GM12892 (cell line): ENCODE results near the gene MIOX.

Experiments
- DNase-seq: peaks from one replicate; pipeline ENCODE4 v3.0.0; 2011; ENCODE audit not compliant: insufficient read length
- FAIRE-seq: peaks from 2 replicates; lab custom pipeline; 2011; peaks lifted over from hg19 to GRCh38; lab: Jason Lieb, UNC
- POLR2A ChIP-seq: IDR thresholded peaks from 2 replicates; pipeline ENCODE4 v1.6.1; 2011; ENCODE audit warnings: low read depth, low read length, control low read depth
- POLR2AphosphoS5 ChIP-seq: IDR thresholded peaks from 2 replicates; pipeline ENCODE4 v1.6.1; 2011; ENCODE audit warnings: low read depth, low read length, control low read depth
- TAF1 ChIP-seq: IDR thresholded peaks from 2 replicates; pipeline ENCODE4 v1.6.1; 2011; ENCODE audit warnings: low read depth, mild to moderate bottlenecking, control low read depth, low read length, borderline replicate concordance

MIOX gene

DNA sequence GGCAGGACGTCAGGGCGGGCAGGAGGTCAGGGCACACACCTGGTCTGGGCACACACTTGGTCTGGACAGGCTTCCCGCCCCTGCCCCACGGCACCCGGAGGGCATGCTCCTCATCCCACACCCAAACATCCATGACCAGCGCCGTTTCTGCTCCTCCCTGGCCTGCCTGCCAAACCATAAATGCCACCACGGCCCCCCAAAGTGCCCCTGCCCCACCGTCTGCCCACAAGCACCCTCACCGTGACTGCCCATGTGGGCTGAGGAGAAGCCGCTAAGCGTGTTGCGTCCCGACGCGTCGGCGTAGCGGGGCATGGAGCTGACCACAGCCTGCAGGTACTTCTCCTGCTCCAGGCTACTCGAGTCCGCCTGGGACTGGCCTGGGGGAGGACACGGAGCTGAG lies 27.6 kb upstream of the MIOX start:
- no peak for FAIRE-seq
- TF ChIP-seq POLR2AphosphoS5 (no peak), POLR2A (no peak), TAF1 (no peak)
- DNase-seq: no peak

GRCh38 chr22:50459496-50460140 lies 27.0 kb upstream of the MIOX start:
- DNase-seq (no peak), FAIRE-seq (no peak)
- TF ChIP-seq POLR2AphosphoS5 (no peak), POLR2A (no peak), TAF1 (no peak)

- no peak for FAIRE-seq
- DNase-seq: no peak
- TF ChIP-seq POLR2AphosphoS5 (no peak), POLR2A (no peak), TAF1 (no peak)
Measured at GRCh38 chr22:50460938-50461337, 25.7 kb upstream of the MIOX start.

GRCh38 chr22:50461536-50461935 lies 25.1 kb upstream of the MIOX start:
- no peak for TF ChIP-seq TAF1
- no peak for TF ChIP-seq POLR2AphosphoS5
- TF ChIP-seq POLR2A: no peak
- FAIRE-seq: no peak
- DNase-seq: no peak

- DNase-seq (no peak), FAIRE-seq (no peak)
- no peak for TF ChIP-seq POLR2AphosphoS5
- TF ChIP-seq TAF1: no peak
- no peak for TF ChIP-seq POLR2A
Measured at GRCh38 chr22:50461979-50462540, 24.6 kb upstream of the MIOX start.

DNA sequence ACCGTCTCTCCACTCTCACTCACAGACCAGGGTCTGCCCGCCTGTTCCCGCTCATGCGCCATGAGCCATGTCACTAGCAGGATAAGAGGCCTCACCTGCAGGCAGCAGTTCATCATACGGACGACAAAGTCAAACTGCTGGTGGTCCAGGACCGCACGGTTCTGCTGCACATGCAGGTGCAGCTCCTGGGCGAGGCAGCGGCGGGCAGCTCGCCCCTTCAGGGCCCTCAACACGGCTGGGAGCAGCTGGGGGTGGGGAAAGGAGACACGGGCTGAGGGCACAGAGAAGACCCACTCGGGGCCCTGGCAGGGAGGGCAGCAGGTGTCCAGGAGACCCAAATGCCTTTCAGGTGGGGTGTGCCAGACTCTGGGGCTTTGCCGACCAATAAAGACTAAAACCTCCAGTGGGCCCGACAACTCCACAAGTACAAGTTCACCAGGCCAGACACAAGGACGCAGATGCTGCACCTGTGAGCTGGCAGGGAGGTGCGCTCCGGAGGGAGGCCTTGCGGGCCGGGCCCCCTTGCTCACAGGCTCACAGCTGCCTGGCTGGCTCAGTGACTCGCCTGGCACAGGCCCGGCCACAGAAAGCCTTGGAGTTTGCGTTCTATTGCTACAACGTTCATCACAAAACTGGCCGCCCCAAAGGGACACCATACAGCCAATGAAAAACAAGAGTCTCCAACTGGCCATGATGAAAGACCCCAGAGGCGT lies 23.3 kb upstream of the MIOX start:
- FAIRE-seq (no peak), DNase-seq (no peak)
- TF ChIP-seq TAF1: no peak
- TF ChIP-seq POLR2AphosphoS5: no peak
- TF ChIP-seq POLR2A: no peak

DNA sequence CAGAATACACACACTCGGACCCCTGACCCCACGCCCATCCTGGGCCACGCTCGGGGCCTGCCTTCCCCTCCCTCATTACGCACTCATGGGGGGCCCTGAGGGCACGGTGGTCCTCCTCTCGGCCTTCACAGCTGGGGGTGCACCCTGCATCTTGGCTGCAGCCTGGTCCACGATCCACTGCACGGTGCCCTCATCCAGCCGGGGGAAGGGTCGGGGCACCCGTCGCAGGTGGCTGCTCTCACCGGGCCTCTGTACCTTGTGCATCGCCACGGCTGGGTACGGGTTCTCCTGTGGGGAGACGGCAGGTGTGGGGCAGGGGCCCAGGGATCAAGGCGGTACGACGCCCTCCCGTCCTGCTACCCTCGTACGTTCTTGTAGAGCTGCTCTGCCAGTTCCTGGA lies 22.2 kb upstream of the MIOX start:
- no peak for FAIRE-seq
- DNase-seq: no peak
- TF ChIP-seq TAF1 (no peak), POLR2AphosphoS5 (no peak), POLR2A (no peak)

GRCh38 chr22:50465066-50465930 lies 21.4 kb upstream of the MIOX start:
- no peak for FAIRE-seq
- no peak for TF ChIP-seq POLR2AphosphoS5
- TF ChIP-seq POLR2A: no peak
- no peak for TF ChIP-seq TAF1
- no peak for DNase-seq

- FAIRE-seq: no peak
- TF ChIP-seq POLR2AphosphoS5 (no peak), POLR2A (no peak), TAF1 (no peak)
- no peak for DNase-seq
Measured at GRCh38 chr22:50467341-50467740, 19.3 kb upstream of the MIOX start.

GRCh38 chr22:50467773-50468440 lies 18.8 kb upstream of the MIOX start:
- TF ChIP-seq POLR2AphosphoS5 (no peak), POLR2A (no peak), TAF1 (no peak)
- DNase-seq (no peak), FAIRE-seq (no peak)

- DNase-seq (no peak), FAIRE-seq (no peak)
Measured at GRCh38 chr22:50468626-50469025, 18.0 kb upstream of the MIOX start.

More at GRCh38 chr22:50468626-50469025, 18.0 kb upstream of the MIOX start:
- TF ChIP-seq POLR2A: no peak
- TF ChIP-seq POLR2AphosphoS5: no peak
- TF ChIP-seq TAF1: no peak
